ENCODE measurements around the gene MLLT3.

DNA sequence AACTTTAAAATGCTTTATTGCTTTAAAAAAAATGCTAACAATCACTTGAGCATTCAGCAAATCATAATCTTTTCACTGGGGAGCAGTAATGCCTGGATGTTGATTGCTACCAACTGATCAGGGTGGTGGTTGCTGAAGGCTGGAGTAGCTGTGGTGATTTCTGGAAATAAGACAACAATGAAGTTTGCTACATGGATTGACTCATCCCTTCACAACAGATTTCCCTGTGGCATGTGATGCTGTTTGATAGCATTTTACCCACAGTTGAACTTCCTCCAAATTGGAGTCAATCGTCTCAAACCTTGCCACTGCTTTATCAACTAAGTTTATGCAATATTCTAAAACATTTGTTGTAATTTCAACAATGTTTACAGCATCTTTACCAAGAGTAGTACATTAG is 83.3 kb downstream of the MLLT3 start:
- TF ChIP-seq, protein P1, sequence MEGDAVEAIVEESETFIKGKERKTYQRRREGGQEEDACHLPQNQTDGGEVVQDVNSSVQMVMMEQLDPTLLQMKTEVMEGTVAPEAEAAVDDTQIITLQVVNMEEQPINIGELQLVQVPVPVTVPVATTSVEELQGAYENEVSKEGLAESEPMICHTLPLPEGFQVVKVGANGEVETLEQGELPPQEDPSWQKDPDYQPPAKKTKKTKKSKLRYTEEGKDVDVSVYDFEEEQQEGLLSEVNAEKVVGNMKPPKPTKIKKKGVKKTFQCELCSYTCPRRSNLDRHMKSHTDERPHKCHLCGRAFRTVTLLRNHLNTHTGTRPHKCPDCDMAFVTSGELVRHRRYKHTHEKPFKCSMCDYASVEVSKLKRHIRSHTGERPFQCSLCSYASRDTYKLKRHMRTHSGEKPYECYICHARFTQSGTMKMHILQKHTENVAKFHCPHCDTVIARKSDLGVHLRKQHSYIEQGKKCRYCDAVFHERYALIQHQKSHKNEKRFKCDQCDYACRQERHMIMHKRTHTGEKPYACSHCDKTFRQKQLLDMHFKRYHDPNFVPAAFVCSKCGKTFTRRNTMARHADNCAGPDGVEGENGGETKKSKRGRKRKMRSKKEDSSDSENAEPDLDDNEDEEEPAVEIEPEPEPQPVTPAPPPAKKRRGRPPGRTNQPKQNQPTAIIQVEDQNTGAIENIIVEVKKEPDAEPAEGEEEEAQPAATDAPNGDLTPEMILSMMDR (IDR thresholded peaks at IDR 0.05; ENCODE audit: borderline replicate concordance, extremely low read depth, low read length, poor library complexity, severe bottlenecking) = no peak
- no peak for TF ChIP-seq EZH2 (IDR thresholded peaks at IDR 0.05; ENCODE audit: borderline replicate concordance, low read depth, low read length, severe bottlenecking)

Measured in DND-41 (cell line).